BJ (cell line): Measurements from ENCODE around the gene BMP8B. TPM values are rescaled to one million over a fixed set of nuclear protein-coding genes. Genes with fewer than 3 reads are reported as not detected.
"Not testable (repeated sequence)": the region's sequence is repeated elsewhere in the genome, so short reads cannot be mapped to it uniquely, and the experiment has no call there.

Experiments used
- CTCF ChIA-PET: fragments of 350-600 bp; formaldehyde crosslinking; extraction: SDS; loops from one replicate; lab custom pipeline; 2021; ENCODE audit warnings: antibody characterized with exemption, inconsistent platforms; lab: Yijun Ruan, JAX
- POLR2A ChIA-PET: fragments of 300-600 bp; sonication (Branson Sonifier 250); formaldehyde crosslinking; extraction: SDS; loops from one replicate; lab custom pipeline; 2021; ENCODE audit warnings: antibody characterized with exemption; lab: Charles Lee
- DNase-seq: peaks from one replicate; pipeline ENCODE4 v3.0.0-alpha.2; 2011; ENCODE audit warnings: low read depth
- H3K27me3 ChIP-seq: 2 replicates; pipeline ENCODE4 v1.6.0; 2011; ENCODE audit warnings: low read length; ENCODE audit not compliant: control insufficient read depth, insufficient read depth
- H3K36me3 ChIP-seq: 2 replicates; pipeline ENCODE4 v1.5.1; 2011; ENCODE audit warnings: low read length; ENCODE audit not compliant: control insufficient read depth, insufficient read depth
- H3K4me3 ChIP-seq: 2 replicates; pipeline ENCODE4 v1.5.1; 2011; ENCODE audit warnings: low read depth, mild to moderate bottlenecking, control low read depth, low read length
- polyA plus RNA-seq: library from polyadenylated mRNA; depleted of rRNA; stranded (reverse); fragments of >200 nt; gene quantifications from 2 replicates; pipeline ENCODE4 v1.2.3, GENCODE V29; 2011
- TF ChIP-seq, protein P1 (sequence below): IDR thresholded peaks from 2 replicates; pipeline ENCODE4 v1.5.1; 2011; ENCODE audit warnings: low read depth, mild to moderate bottlenecking, control low read depth, inconsistent platforms, low read length, moderate library complexity; ENCODE audit not compliant: insufficient read depth

Gene BMP8B
- polyA plus RNA-seq, 1 experiment, result 0.01 TPM

GRCh38 chr1:39795651-39796050 lies 7.0 kb upstream of the BMP8B start:
- Histone ChIP-seq H3K27me3 (peaks cover 10% of the 10 kb centered on the region), H3K4me3 (no peak overlapping the region), H3K36me3 (no peaks in the 10 kb centered on the region)
- ChIA-PET CTCF (interaction anchor here (0.5 kb wide), 1 partner anchor 125 kb away, joined by 3 read pairs; no protein-coding TSS in a partner anchor), POLR2A (no interaction called here)
- TF ChIP-seq, protein P1, sequence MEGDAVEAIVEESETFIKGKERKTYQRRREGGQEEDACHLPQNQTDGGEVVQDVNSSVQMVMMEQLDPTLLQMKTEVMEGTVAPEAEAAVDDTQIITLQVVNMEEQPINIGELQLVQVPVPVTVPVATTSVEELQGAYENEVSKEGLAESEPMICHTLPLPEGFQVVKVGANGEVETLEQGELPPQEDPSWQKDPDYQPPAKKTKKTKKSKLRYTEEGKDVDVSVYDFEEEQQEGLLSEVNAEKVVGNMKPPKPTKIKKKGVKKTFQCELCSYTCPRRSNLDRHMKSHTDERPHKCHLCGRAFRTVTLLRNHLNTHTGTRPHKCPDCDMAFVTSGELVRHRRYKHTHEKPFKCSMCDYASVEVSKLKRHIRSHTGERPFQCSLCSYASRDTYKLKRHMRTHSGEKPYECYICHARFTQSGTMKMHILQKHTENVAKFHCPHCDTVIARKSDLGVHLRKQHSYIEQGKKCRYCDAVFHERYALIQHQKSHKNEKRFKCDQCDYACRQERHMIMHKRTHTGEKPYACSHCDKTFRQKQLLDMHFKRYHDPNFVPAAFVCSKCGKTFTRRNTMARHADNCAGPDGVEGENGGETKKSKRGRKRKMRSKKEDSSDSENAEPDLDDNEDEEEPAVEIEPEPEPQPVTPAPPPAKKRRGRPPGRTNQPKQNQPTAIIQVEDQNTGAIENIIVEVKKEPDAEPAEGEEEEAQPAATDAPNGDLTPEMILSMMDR, result no peak
- no peak for DNase-seq

- POLR2A ChIA-PET, result no interaction called here
- DNase-seq, result no peak
- H3K36me3 ChIP-seq, result no peaks in the 10 kb centered on the region
- peaks cover 22% of the 10 kb centered on the region for H3K27me3 ChIP-seq
- TF ChIP-seq, protein P1, result no peak
- CTCF ChIA-PET, result no interaction called here
- H3K4me3 ChIP-seq, result no peak overlapping the region
Measured at GRCh38 chr1:39791838-39792237, 3.2 kb upstream of the BMP8B start.

DNA sequence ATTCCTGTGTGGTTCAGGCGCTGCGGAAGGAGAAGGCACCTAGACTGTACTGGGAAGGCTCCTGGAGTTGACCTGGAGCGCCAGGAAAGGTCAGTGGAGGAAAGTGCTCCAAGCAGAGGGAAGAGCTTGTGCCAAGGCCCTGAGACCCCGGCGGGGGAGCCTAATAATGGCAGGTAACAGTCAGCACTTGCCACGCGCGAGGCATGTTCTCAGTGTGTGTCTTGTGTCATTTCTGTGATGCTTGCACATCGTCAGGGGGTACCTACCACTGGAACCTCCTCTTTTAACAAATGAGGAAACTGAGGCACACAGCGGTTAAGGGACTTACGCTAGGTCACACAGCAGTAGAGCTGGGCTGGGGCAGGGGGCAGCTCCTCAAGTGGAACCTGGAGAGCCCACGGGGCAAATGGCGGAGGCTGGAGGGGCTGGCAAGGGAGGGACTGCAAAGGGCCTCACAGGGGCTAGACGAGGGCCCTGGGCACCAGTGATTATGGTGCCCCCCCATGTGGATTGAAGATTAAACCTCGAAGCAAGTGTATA lies 976 bp upstream of the BMP8B start:
- ChIA-PET POLR2A (no interaction called here), CTCF (interaction anchor here (2.9 kb wide), 1 partner anchor 10 kb away, joined by 12 read pairs; no protein-coding TSS in a partner anchor)
- H3K36me3 ChIP-seq, result no peaks in the 10 kb centered on the region
- no peak for DNase-seq
- H3K4me3 ChIP-seq, result no peak overlapping the region; the same call in 1 of the 2 replicates
- H3K27me3 ChIP-seq, result peaks cover 23% of the 10 kb centered on the region
- TF ChIP-seq, protein P1, result no peak

DNA sequence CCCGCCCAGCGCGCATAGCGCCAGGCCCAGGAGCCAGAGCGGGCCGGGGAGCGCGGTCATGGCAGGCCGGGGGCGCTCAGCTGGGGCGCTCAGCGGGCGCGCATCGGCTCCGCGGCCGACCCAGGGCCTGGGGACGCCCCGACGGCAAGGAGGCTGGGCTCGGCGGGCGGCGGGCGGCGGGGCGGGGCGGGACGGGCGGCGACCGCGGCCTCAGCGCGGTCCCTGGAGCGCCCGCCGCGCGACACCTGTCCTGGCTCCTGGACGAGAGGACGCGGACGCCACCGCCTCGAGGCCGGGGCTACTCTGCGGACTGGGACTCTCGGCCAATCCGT lies 273 bp downstream of the BMP8B start:
- DNase-seq, result no peak
- TF ChIP-seq, protein P1, result no peak
- ChIA-PET CTCF (no interaction called here), POLR2A (no interaction called here)
- Histone ChIP-seq H3K36me3 (no peaks in the 10 kb centered on the region), H3K4me3 (peak overlapping the region; percentile 33), H3K27me3 (peaks cover 23% of the 10 kb centered on the region)

- H3K4me3 ChIP-seq, CTCF ChIA-PET, POLR2A ChIA-PET, DNase-seq, H3K36me3 ChIP-seq: not testable (repeated sequence)
- H3K27me3 ChIP-seq, result peaks cover 23% of the 10 kb centered on the region
Measured at GRCh38 chr1:39787964-39788363, 701 bp downstream of the BMP8B start.

DNA sequence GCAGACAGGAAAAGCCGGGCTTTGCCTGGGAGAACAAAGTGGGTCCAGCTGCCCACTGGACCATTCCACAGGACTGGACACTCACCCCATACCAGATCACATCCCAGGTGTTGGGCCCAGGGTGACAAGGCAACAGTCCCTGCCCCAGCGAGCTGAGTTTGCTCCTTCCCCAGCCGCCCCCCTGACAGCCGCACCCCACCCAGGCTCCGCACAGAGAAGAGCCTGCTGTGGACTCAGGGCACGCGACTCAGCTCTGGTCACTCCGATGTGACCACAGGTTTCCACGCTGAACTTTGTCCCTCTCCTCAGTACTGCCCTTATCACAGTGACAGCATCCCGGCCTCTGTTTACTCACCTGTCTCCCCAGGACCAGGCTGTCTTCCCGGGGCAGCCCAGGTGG lies 1.2 kb downstream of the BMP8B start:
- peaks cover 21% of the 10 kb centered on the region for H3K27me3 ChIP-seq
- ChIA-PET CTCF (no interaction called here), POLR2A (no interaction called here)
- TF ChIP-seq, protein P1, result no peak
- H3K4me3 ChIP-seq, result no peak overlapping the region
- H3K36me3 ChIP-seq, result no peaks in the 10 kb centered on the region
- no peak for DNase-seq

- H3K4me3 ChIP-seq, POLR2A ChIA-PET, H3K36me3 ChIP-seq, DNase-seq, CTCF ChIA-PET: not testable (repeated sequence)
- peaks cover 20% of the 10 kb centered on the region for H3K27me3 ChIP-seq
Measured at GRCh38 chr1:39787108-39787375, 1.6 kb downstream of the BMP8B start.

- not testable (repeated sequence) for DNase-seq, H3K4me3 ChIP-seq, H3K36me3 ChIP-seq
- POLR2A ChIA-PET, result interaction anchor here (0.7 kb wide), 1 partner anchor 637 kb away, joined by 4 read pairs; no protein-coding TSS in a partner anchor
- CTCF ChIA-PET, result interaction anchor here (1.1 kb wide), 1 partner anchor 14 kb away, joined by 5 read pairs; no protein-coding TSS in a partner anchor
- peaks cover 19% of the 10 kb centered on the region for H3K27me3 ChIP-seq
Measured at GRCh38 chr1:39786303-39787107, 2.2 kb downstream of the BMP8B start.
